HG02870 (cell line): ENCODE data around the gene ID3.
"Not testable (repeated sequence)": the region's sequence is repeated elsewhere in the genome, so short reads cannot be mapped to it uniquely, and the experiment has no call there.

Source experiments
- ATAC-seq: cut with Tn5 transposase; IDR thresholded peaks from one replicate; pipeline ENCODE4 v1.9.1; 2021; ENCODE audit warnings: mild to moderate bottlenecking, moderate library complexity; ENCODE audit not compliant: unreplicated experiment

The ID3 gene

GRCh38 chr1:23553231-23554126 is 5.8 kb downstream of the ID3 start:
- ATAC-seq, result no peak

- no peak for ATAC-seq
Measured at GRCh38 chr1:23551849-23552248, 7.5 kb downstream of the ID3 start.

- no peak for ATAC-seq
Measured at GRCh38 chr1:23548704-23549143, 10.6 kb downstream of the ID3 start.

- ATAC-seq, result no peak
Measured at GRCh38 chr1:23546897-23547584, 12.3 kb downstream of the ID3 start.

GRCh38 chr1:23545851-23546250 is 13.4 kb downstream of the ID3 start:
- no peak for ATAC-seq

- ATAC-seq, result no peak
Measured at GRCh38 chr1:23544444-23545389, 14.6 kb downstream of the ID3 start.

- no peak for ATAC-seq
Measured at GRCh38 chr1:23543707-23544443, 15.4 kb downstream of the ID3 start.

GRCh38 chr1:23542940-23543339 is 16.4 kb downstream of the ID3 start:
- ATAC-seq, result not testable (repeated sequence)

GRCh38 chr1:23539698-23540266 is 19.5 kb downstream of the ID3 start:
- peak; percentile 80 for ATAC-seq

- ATAC-seq, result no peak
Measured at GRCh38 chr1:23537296-23537973, 21.9 kb downstream of the ID3 start.

- no peak for ATAC-seq
Measured at GRCh38 chr1:23533246-23534023, 25.9 kb downstream of the ID3 start.

- ATAC-seq, result no peak
Measured at GRCh38 chr1:23531562-23532094, 27.7 kb downstream of the ID3 start.

GRCh38 chr1:23530747-23531561 is 28.3 kb downstream of the ID3 start, which contains the start of gene E2F2:
Gene E2F2 (minus strand): TSS chr1:23531233. CDS start chr1:23530793, 440 bp downstream.
- ATAC-seq, result peak; percentile 46

GRCh38 chr1:23530087-23530746 is 29.1 kb downstream of the ID3 start:
- no peak for ATAC-seq

- ATAC-seq, result no peak
Measured at GRCh38 chr1:23529146-23530086, 29.9 kb downstream of the ID3 start.
